HG03060 (cell line): Measurements from ENCODE around the gene SARM1.

Experiments
- ATAC-seq: cut with Tn5 transposase; IDR thresholded peaks from one replicate; pipeline ENCODE4 v1.9.1; 2021; ENCODE audit warnings: low read depth, moderate number of reproducible peaks; ENCODE audit not compliant: unreplicated experiment

Gene SARM1

DNA sequence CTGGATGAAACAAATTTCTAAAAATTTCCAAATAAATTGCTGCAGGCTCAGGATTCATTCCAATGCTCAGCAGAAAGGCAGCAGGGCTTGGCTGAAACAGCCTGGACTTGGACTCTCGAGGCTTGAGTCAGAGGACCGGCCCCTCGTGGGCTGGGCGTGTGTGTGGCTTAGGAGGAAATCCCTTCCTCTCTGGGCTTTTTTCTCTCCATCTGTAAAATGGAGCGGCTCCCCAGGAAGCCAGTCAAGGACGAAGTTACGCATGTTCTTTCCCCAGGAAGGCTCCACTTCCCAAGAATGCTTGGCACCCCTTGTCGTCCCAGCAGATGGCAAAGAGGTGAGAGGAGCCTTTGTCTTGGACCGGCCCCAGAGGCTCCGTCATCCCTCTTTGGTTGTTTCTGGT lies 21.0 kb downstream of the SARM1 start:
- ATAC-seq = no peak

GRCh38 chr17:28394337-28395116 lies 23.0 kb downstream of the SARM1 start:
- ATAC-seq = no peak

DNA sequence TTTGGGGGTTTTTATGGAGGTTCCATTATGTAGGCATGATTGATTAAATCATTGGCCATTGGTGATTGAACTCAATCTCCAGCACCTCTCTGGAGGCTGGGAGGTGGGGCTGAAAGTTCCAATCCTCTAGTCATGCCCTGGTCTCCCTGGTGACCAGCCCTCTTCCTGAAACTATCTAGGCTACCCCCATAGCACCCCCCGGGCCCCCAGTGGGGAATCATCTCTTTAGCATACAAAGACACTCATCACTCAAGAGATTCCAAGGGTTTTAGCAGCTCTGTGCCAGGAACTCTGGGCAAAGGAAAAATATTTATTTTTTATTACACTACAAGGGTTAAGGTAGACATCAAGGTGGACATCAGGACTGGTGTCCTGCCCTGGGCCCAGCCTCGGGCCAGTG lies 23.9 kb downstream of the SARM1 start:
- ATAC-seq = no peak

- no peak for ATAC-seq
Measured at GRCh38 chr17:28395968-28396367, 24.5 kb downstream of the SARM1 start.

- ATAC-seq = no peak
Measured at GRCh38 chr17:28396635-28397239, 25.2 kb downstream of the SARM1 start.

- ATAC-seq = no peak
Measured at GRCh38 chr17:28397275-28397674, 25.8 kb downstream of the SARM1 start.

DNA sequence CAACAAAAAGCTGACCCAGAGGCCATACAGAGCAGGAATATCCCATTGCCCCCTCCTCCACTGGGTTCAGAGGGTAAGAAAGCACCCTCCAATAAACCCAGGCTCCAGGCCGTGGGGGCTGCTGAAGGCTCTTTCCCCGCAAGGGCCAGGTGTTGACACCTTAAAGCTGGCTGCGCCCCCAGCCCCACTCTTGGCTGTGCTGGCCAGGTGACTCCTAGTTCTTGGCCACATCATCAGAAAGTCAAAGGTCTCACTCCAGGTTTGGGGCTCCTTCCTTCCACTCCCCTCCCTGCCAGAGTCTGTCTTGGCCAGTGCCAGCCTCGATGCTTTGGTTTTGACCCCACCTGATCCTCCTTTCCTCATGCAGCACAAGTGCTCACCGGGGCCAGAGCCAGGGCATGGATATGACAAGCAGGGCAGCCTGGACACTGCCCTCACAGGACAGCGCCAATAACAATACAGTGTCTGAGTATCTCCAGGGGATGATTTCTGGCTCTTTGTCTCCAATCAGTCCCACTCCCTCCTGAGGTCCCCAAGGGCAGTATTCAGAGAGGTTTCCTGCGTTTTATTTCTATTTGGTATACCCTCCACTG lies 26.3 kb downstream of the SARM1 start:
- no peak for ATAC-seq

- no peak for ATAC-seq
Measured at GRCh38 chr17:28398280-28398981, 26.9 kb downstream of the SARM1 start.

- ATAC-seq = no peak
Measured at GRCh38 chr17:28399808-28400207, 28.3 kb downstream of the SARM1 start.

DNA sequence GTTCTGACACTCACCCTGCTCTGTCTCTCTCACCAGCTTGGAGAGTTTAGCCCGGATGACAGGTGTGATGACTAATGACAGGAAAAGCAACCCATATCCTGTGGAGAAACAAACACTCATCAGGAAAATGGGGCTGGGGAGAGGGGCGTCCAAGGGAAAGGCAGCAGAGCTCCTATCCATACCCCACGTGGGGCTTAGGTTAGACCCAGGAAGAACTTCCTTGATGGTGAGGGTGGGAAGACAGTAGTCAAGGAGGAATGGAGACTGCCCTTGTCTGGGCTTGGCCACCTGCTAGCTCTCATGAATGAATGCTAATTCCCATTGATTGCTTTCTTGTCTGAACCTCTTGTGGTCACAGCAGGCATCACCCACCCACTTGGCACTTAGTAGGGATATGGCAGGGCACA lies 30.7 kb downstream of the SARM1 start:
- no peak for ATAC-seq

- no peak for ATAC-seq
Measured at GRCh38 chr17:28402844-28403243, 31.4 kb downstream of the SARM1 start.

- no peak for ATAC-seq
Measured at GRCh38 chr17:28404007-28404406, 32.5 kb downstream of the SARM1 start.

DNA sequence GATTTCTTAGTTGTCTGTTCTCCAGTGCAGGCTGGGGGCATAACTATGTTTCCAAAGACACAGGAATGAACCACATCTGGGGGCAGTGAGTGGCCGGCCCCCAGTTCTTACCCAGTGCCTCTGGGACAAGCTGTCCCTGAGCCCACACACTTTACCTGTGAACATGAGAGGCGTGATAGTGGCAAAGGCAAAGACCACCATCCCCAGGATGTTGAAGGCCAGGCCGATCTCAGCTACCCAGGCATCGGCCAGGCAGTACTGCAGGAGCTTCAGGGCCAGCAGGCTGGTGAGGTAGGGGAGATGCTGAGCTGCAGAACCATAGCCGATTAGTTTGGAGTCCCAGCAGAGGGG lies 32.9 kb downstream of the SARM1 start:
- ATAC-seq = no peak

DNA sequence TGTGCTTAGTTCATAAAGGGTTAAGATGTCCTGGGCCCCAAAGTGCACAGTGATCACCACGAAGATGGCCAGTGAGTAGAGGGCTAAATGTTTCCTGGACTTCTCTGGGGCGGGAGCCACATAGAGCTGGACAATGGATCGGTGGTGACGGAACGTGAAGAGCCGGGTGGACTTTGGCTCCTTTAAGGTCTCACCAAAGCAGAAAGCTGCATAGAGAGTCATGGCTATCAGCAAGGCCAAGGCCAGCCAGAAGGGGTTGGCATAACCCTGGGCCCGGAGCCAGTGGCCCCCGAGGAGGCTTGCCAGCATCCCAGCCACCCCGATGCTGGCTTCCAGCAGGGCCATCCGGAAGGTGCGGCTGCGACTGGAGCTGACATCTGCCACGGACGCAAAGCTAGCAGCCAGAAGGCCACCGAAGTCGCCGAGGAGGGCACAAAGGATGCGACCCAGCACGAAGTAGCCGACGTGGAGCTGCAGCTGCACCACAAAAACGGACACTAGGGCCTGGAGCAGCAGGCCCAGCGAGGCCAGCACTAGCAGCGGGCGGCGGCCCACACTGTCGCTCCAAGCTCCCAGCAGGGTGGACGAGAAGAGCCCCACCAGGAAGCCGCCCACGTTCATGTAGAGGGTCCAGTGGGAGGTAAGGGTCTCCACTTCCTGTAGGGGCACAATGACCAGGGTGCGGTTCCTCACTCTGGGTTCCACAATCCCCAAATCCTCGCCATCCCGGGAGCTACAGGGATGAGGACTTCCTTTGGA lies 33.5 kb downstream of the SARM1 start:
- no peak for ATAC-seq

DNA sequence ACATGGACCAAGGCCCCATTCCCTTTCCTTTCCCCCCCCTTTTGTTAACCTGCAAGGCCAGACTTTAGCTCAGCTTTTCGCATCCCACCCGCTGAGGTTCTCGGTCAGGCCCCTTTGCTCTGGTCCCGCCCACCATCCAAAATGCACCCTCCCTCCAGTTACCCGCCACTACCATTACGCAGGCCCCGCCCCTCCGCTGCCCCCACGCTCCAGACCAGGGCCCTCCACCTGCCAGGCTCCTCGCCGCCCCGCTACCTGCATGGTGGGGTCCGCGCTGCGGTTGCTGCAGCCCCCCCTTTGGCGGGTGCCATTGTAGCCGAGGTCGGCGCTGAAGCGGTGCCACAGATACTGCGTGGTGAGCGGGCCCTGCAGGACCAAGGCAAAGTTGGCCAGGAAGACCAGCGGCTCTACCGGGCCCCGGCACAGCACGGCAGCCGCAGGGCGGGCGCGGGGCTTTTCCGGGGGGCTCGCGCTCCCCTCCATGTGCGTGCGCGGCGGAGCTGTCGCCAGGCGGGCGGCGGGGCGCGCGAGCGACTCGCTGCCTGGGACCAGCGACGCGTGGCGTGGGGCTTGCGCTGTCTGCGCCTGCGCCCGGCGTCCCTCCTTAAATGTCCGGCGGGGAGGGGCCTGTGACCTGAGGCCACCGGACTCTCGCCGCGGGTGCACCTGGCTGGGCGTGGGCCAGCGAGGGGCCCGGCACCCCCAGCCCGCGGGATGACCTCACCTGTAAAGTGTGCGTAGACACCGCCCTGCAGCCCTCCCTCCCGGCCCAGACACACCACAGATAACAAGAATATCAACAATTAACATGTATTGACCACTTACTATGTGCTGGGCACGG lies 34.4 kb downstream of the SARM1 start, which contains the start of gene SLC46A1:
SLC46A1 (minus strand) TSS at position 581 of the 841 bp plus-strand sequence; CDS start at position 483, 98 bp downstream.
- no peak for ATAC-seq

DNA sequence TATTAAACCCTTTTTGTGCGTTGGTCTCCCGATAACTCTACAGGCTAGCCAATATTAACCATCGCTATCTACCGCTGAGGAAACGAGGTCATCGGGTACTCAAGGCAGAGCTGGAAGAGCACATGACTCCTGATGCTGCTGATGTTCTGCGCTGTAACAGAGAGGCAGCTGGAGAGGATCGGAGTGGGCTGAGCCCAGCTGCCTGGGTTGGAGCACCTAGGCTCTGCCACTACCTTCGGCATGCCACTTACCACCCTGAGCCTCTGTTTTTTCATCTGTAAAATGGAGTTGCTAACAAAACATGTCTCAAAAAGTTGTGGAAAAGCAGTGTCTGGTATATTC lies 35.0 kb downstream of the SARM1 start:
- no peak for ATAC-seq

DNA sequence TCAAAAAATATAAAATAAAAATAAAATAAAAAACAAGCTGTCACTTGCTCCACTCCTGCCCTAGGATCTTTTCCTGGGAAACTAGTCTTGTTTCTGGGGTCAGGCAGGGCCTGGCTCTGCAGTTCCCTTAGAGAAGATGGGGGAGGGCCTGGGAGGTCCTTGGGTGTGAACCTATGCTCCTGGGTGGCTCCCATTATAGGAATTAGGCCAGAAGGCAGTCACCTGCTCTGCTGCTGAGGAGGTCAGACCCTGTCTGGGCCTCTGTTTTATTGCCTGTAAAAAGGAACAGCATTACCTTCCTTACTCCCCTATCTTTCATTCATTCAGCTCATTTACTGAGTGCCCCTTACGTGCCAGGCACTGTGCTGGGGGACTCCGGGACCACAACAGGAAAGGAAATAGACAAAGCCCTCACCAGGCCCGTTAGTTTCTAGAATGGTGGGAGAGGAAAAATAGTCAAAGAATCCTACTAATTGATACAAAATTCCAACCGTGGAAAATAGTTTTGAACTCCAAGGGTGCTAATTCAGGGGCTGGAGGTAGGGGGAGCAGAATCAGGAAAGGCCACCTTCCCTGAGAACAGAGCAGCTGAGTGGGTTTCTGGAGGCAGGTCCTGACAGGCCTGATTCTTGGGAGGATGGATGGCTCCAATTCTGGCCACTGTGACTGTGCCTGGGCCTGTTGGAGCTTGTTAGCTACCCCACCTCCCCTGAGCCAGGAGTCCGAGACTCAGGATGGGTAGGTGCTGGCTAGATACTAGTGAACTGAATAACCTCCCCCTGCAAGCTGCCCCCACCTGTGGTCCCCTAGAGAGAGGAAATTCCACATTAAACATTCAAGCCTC lies 35.9 kb downstream of the SARM1 start:
- ATAC-seq = no peak

DNA sequence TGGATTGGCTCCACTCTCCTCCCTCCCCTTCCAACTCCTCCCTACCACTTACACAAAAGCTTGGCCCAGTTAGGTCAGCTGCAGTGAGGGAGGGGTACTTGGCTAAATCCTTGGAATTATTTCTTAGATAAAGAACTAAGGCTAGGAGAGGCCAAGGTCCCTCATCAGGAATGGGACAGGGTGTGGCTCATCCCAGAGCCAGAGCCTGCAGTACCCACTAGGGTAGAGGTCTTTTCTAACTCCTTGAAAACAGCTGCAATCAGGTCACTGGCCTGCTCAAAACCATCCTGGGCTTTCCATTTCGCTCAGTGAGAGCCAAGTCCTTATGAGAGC lies 36.4 kb downstream of the SARM1 start:
- ATAC-seq = no peak

DNA sequence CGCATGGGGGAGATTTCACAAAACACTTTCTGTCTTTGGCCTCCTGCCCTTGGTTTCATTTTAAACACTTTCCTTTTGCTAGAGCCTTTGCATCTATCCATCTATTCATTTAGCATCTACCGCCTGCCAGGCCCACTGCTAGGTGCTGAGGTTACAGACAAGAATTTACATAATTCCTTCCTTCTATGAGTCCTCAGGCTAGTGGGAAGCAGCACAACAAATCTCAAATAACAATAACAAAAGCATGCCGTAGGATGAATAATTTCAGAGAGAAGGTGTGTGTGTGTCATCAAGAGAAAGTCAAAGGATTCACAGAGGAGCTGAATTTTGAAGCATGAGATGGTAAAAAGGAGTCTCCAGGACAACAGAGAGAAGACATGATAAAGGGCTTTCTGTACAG lies 40.6 kb downstream of the SARM1 start:
- no peak for ATAC-seq
